Gastroesophageal sphincter (tissue), 3 donors: ENCODE data around the gene ARHGAP24.

Experiments
- EP300 ChIP-seq: sonication (generic); formaldehyde crosslinking; IDR thresholded peaks from one replicate; pipeline ENCODE4 v1.6.1; 2017; ENCODE audit warnings: antibody characterized with exemption, mild to moderate bottlenecking
- POLR2A ChIP-seq, 2 donors: fragments of 450-650 bp; IDR thresholded peaks; one replicate each; pipeline ENCODE4 v1.6.1; 2017; ENCODE audit warnings: antibody characterized with exemption in 2 of 2, mild to moderate bottlenecking in 2 of 2, moderate library complexity in 1 of 2
- TF ChIP-seq, protein P1 (sequence below), 4 experiments: fragments of 200-600 bp in 2 of 4; fragments of 450-650 bp in 2 of 4; sonication (generic) in 1 of 4; IDR thresholded peaks; one replicate each; pipeline ENCODE4 v1.5.1; 2017 to 2019; ENCODE audit warnings: antibody characterized with exemption in 4 of 4, mild to moderate bottlenecking in 2 of 4, moderate library complexity in 2 of 4

DNA sequence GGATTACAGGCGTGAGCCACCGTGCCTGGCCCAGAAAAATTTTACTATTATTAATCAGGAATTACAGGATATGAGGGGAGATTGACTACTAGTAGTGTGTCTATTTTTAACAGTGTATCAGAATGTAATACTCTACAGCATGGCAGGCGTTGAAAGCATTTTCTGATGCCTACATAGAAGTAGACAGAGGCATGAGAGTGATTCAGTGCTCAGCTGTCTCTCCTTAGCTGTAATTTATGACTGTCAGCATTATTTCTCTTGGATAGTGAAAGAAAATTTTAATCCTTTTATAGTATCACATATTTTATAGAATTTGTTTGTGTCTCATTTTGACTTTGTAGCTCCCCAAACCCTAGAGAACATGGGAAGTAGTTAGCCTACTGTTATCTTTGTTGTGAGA is 20.7 kb downstream of the ARHGAP24 start:
- TF ChIP-seq, protein P1, sequence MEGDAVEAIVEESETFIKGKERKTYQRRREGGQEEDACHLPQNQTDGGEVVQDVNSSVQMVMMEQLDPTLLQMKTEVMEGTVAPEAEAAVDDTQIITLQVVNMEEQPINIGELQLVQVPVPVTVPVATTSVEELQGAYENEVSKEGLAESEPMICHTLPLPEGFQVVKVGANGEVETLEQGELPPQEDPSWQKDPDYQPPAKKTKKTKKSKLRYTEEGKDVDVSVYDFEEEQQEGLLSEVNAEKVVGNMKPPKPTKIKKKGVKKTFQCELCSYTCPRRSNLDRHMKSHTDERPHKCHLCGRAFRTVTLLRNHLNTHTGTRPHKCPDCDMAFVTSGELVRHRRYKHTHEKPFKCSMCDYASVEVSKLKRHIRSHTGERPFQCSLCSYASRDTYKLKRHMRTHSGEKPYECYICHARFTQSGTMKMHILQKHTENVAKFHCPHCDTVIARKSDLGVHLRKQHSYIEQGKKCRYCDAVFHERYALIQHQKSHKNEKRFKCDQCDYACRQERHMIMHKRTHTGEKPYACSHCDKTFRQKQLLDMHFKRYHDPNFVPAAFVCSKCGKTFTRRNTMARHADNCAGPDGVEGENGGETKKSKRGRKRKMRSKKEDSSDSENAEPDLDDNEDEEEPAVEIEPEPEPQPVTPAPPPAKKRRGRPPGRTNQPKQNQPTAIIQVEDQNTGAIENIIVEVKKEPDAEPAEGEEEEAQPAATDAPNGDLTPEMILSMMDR (IDR thresholded peaks at IDR 0.05), result no peak
- TF ChIP-seq EP300 (no peak), POLR2A (IDR thresholded peaks at IDR 0.05) (no peak)
